Stimulated activated CD8-positive, alpha-beta memory T cell treated with anti-CD3 and anti-CD28 coated beads, Interleukin-7, amount 100 ng/mL, for 1 hour (primary cell): ENCODE results near the gene IZUMO1R.
"Not testable (repeated sequence)": the region's sequence is repeated elsewhere in the genome, so short reads cannot be mapped to it uniquely, and the experiment has no call there.

Source experiments
- DNase-seq, 2 donors: peaks; one replicate each; pipeline ENCODE4 v3.0.0-alpha.2; 2020; ENCODE audit warnings: low read depth in 2 of 2

IZUMO1R gene

GRCh38 chr11:94303966-94304958 is at the start of gene IZUMO1R:
Gene IZUMO1R (plus strand): TSS chr11:94304580. CDS start chr11:94305637, 1,057 bp downstream.
- no peak for DNase-seq

- DNase-seq, result no peak
Observed at GRCh38 chr11:94271885-94272372, 32.5 kb upstream of the IZUMO1R start.

GRCh38 chr11:94272738-94273313 is 31.6 kb upstream of the IZUMO1R start:
- DNase-seq, result no peak

GRCh38 chr11:94275961-94276360 is 28.4 kb upstream of the IZUMO1R start:
- no peak for DNase-seq

GRCh38 chr11:94276943-94277342 is 27.4 kb upstream of the IZUMO1R start:
- DNase-seq, result no peak

- not testable (repeated sequence) for DNase-seq
Observed at GRCh38 chr11:94278207-94278606, 26.2 kb upstream of the IZUMO1R start.

GRCh38 chr11:94279996-94280395 is 24.4 kb upstream of the IZUMO1R start:
- no peak for DNase-seq

- DNase-seq, result no peak
Observed at GRCh38 chr11:94281324-94281723, 23.1 kb upstream of the IZUMO1R start.

- DNase-seq, result no peak
Observed at GRCh38 chr11:94283678-94284077, 20.7 kb upstream of the IZUMO1R start.

- DNase-seq, result no peak
Observed at GRCh38 chr11:94295534-94295933, 8.8 kb upstream of the IZUMO1R start.

GRCh38 chr11:94297985-94298576 is 6.3 kb upstream of the IZUMO1R start:
- no peak for DNase-seq

GRCh38 chr11:94302776-94303175 is 1.6 kb upstream of the IZUMO1R start:
- DNase-seq, result no peak

- no peak for DNase-seq
Observed at GRCh38 chr11:94305146-94305545, 766 bp downstream of the IZUMO1R start.

GRCh38 chr11:94307101-94307791 is 2.9 kb downstream of the IZUMO1R start:
- DNase-seq, result no peak

GRCh38 chr11:94308024-94308423 is 3.6 kb downstream of the IZUMO1R start:
- no peak for DNase-seq

- no peak for DNase-seq
Observed at GRCh38 chr11:94309757-94310156, 5.4 kb downstream of the IZUMO1R start.

- no peak for DNase-seq
Observed at GRCh38 chr11:94310191-94310875, 6.0 kb downstream of the IZUMO1R start.

- DNase-seq, result no peak
Observed at GRCh38 chr11:94312339-94312738, 8.0 kb downstream of the IZUMO1R start.

- DNase-seq, result no peak
Observed at GRCh38 chr11:94314064-94314463, 9.7 kb downstream of the IZUMO1R start.

GRCh38 chr11:94315664-94316063 is 11.3 kb downstream of the IZUMO1R start:
- no peak for DNase-seq

GRCh38 chr11:94322501-94322900 is 18.1 kb downstream of the IZUMO1R start:
- no peak for DNase-seq
